Uterus (tissue), 4 donors: ENCODE results near the gene SCFD2. TPM values are rescaled to one million over a fixed set of nuclear protein-coding genes. Genes with fewer than 3 reads are reported as not detected.

ENCODE experiments used
- DNase-seq, 2 donors: peaks; one replicate each; pipeline ENCODE4 v3.0.0-alpha.2; 2019 to 2020
- H3K27ac ChIP-seq, 2 donors: fragments of 200-600 bp; sonication (generic); 1 replicate in 1 of 2; 2 replicates in 1 of 2; pipeline ENCODE4 v1.5.1; 2016 to 2018
- H3K27me3 ChIP-seq, 2 donors: fragments of 200-600 bp; sonication (generic); one replicate each; pipeline ENCODE4 v1.5.1; 2018 to 2019; ENCODE audit warnings: control low read depth in 1 of 2
- H3K36me3 ChIP-seq, 2 donors: fragments of 200-600 bp; sonication (generic); one replicate each; pipeline ENCODE4 v1.5.1; 2019; ENCODE audit warnings: control low read depth in 1 of 2
- H3K4me1 ChIP-seq, 2 donors: fragments of 200-600 bp; sonication (generic); one replicate each; pipeline ENCODE4 v1.5.1; 2018 to 2019; ENCODE audit warnings: control low read depth in 1 of 2
- H3K4me3 ChIP-seq, 2 donors: fragments of 200-600 bp; sonication (generic); 1 replicate in 1 of 2; 2 replicates in 1 of 2; pipeline ENCODE4 v1.5.1; 2018 to 2019; ENCODE audit warnings: mild to moderate bottlenecking in 1 of 2
- H3K9me3 ChIP-seq, 2 donors: fragments of 200-600 bp; sonication (generic); one replicate each; pipeline ENCODE4 v1.5.1; 2019; ENCODE audit warnings: control low read depth in 1 of 2
- POLR2A ChIP-seq, 2 donors: fragments of 450-650 bp; IDR thresholded peaks; one replicate each; pipeline ENCODE4 v1.6.1; 2016; ENCODE audit warnings: antibody characterized with exemption in 2 of 2, mild to moderate bottlenecking in 1 of 2, moderate library complexity in 1 of 2
- intact Hi-C: fragments of 100-400 bp; cut with DNase I; formaldehyde crosslinking; loops from one replicate; pipeline ENCODE4 v1.15.1; 2023; ENCODE audit warnings: low total_unique reads
- total RNA-seq, 4 donors: library from RNA; depleted of rRNA in 3 of 4; stranded (reverse); fragments of >200 nt in 3 of 4; gene quantifications; one replicate each; pipeline versions ENCODE4 v1.1.0 to v1.2.4, GENCODE V29; 2014 to 2023
- TF ChIP-seq, protein P1 (sequence below), 4 experiments: fragments of 200-600 bp in 2 of 4; fragments of 450-650 bp in 2 of 4; sonication (generic) in 2 of 4; IDR thresholded peaks; one replicate each; pipeline ENCODE4 v1.5.1; 2016 to 2019; ENCODE audit warnings: antibody characterized with exemption in 4 of 4, mild to moderate bottlenecking in 2 of 4, moderate library complexity in 1 of 4
- donor health status: DM: yes; HTN: yes; CAD: no.

The SCFD2 gene
- total RNA-seq, 4 donors from 2014 or later = 19.6 to 36.2 (median 24.5) TPM

DNA sequence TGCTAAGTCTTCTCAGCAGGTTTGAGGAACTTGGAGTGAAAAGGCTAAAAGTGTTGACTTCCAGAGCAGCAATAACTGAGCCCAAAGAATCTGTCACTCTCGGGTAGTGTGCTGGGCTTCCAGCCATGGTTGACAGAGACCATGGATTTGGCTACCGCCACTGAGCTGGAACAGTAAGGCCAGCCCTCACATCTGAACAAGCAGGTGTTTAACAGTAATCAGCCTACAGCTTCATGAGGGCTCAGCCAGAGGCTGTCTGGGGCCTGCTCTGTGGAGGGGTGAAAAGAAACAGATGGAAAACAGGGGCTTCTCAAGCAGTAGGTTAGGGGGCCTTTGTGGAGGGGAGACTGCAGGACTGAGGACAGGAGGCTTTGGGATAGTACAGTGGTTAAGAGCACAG is 488.8 kb downstream of the SCFD2 start:
- TF ChIP-seq POLR2A (IDR thresholded peaks at IDR 0.05) = no peak
- TF ChIP-seq, protein P1, sequence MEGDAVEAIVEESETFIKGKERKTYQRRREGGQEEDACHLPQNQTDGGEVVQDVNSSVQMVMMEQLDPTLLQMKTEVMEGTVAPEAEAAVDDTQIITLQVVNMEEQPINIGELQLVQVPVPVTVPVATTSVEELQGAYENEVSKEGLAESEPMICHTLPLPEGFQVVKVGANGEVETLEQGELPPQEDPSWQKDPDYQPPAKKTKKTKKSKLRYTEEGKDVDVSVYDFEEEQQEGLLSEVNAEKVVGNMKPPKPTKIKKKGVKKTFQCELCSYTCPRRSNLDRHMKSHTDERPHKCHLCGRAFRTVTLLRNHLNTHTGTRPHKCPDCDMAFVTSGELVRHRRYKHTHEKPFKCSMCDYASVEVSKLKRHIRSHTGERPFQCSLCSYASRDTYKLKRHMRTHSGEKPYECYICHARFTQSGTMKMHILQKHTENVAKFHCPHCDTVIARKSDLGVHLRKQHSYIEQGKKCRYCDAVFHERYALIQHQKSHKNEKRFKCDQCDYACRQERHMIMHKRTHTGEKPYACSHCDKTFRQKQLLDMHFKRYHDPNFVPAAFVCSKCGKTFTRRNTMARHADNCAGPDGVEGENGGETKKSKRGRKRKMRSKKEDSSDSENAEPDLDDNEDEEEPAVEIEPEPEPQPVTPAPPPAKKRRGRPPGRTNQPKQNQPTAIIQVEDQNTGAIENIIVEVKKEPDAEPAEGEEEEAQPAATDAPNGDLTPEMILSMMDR (IDR thresholded peaks at IDR 0.05) = no peak
- no peaks in the 10 kb centered on the region for H3K4me1 ChIP-seq
- H3K4me3 ChIP-seq = no peak overlapping the region
- H3K36me3 ChIP-seq = no peaks in the 10 kb centered on the region
- H3K9me3 ChIP-seq = no peaks in the 10 kb centered on the region
- no peak for DNase-seq
- intact Hi-C loops = no loop called here
- H3K27me3 ChIP-seq = no peaks in the 10 kb centered on the region
- no peak overlapping the region for H3K27ac ChIP-seq

DNA sequence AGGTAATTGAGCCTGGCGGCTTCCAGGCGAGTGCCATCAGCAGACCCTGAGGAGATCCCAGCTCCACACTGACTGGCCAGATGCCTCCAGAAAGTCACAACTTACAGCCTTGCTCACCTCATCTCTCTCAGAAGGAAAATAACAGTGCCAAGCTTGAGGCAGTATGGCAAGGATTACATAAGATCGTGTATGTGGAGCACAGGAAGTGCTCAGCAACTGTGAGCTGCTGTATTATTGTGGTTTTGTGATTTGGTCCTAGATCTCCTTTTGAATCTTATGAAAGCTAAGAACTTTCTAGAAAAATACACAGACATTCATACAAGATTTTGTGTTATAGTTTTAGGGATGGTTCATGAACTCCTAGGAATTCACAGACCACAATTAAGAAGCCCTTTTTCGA is 489.8 kb downstream of the SCFD2 start:
- Histone ChIP-seq H3K4me3 (no peak overlapping the region), H3K27ac (no peak overlapping the region), H3K9me3 (no peaks in the 10 kb centered on the region), H3K4me1 (no peaks in the 10 kb centered on the region), H3K27me3 (no peaks in the 10 kb centered on the region), H3K36me3 (no peaks in the 10 kb centered on the region)
- intact Hi-C loops = no loop called here
- DNase-seq = no peak
- TF ChIP-seq POLR2A (IDR thresholded peaks at IDR 0.05) = no peak
- TF ChIP-seq, protein P1 (IDR thresholded peaks at IDR 0.05) = no peak

DNA sequence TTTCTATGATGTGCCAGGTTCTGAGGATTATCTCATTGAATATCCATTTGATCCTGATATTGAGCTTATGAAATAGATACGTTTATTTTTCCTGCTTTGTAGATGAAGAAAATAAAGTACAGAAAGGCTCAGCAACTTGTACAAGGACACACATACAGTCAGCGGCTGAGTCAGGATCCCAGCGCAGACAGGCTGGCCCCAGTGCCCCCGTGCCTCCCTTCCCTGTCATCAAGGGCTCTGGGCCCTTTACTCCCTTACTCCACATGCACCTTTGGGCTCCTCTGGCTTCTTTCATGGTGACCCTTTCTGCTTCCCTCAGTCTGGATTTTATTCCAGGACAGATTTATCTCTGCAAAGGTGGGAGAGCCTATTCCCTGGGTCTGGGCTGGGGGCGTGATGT is 490.9 kb downstream of the SCFD2 start:
- no peak for DNase-seq
- TF ChIP-seq POLR2A (IDR thresholded peaks at IDR 0.05) = no peak
- TF ChIP-seq, protein P1 (IDR thresholded peaks at IDR 0.05) = no peak

DNA sequence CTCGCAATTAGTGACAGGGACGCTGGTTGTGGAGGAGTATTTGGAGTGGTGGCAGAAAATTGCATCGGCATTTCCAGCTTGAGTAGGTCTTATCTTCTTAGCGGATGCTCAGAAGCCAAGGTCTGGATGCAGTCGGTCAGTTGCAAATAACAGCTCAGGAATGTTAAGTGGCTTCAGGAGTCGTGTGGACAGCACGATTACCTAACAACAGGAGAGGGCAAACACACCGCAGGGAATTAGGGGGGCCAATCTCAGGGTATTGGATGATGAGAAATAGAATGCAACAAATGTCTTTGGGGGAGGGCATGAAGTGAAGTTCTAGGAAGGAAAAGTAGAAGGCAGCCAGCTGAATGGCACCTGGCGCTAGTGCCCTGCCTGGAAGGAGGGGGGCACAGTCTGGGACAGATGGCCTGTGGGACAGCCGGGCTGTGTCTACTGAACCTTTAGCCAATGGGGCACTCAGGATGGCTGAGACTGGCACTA is 492.0 kb downstream of the SCFD2 start:
- H3K4me3 ChIP-seq = no peak overlapping the region
- H3K36me3 ChIP-seq = no peaks in the 10 kb centered on the region
- H3K27ac ChIP-seq = no peak overlapping the region
- no peaks in the 10 kb centered on the region for H3K27me3 ChIP-seq
- TF ChIP-seq POLR2A (IDR thresholded peaks at IDR 0.05) = no peak
- TF ChIP-seq, protein P1 (IDR thresholded peaks at IDR 0.05) = no peak
- H3K4me1 ChIP-seq = peaks cover 0 to 9% of the 10 kb centered on the region in 2 donors
- no peak for DNase-seq
- H3K9me3 ChIP-seq = no peaks in the 10 kb centered on the region
- intact Hi-C loops = no loop called here

More for the DNA sequence above, 490.9 kb downstream of the SCFD2 start:
- intact Hi-C loops = no loop called here
- Histone ChIP-seq H3K36me3 (no peaks in the 10 kb centered on the region), H3K4me1 (peaks cover 0 to 5% of the 10 kb centered on the region in 2 donors), H3K27ac (no peak overlapping the region), H3K27me3 (no peaks in the 10 kb centered on the region), H3K9me3 (no peaks in the 10 kb centered on the region), H3K4me3 (no peak overlapping the region)

DNA sequence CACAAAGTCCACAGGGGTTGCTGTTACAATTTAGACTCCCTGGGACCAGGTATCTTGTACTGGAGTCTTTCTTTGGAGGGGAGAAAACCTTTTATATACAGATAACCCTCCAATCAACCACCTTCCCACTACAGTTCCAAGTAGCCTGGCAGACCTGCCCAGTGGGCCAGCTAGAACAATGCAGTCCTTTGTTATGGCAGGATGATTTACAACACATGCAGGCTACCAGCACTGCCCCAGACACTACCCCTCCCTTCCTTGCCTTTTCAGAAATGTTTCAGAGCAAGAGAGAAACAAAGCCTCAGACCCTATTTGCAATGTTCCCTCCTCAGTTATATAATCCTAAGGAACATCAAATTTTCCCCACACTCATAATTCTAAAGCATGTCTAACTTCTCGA is 492.7 kb downstream of the SCFD2 start:
- H3K9me3 ChIP-seq = no peaks in the 10 kb centered on the region
- peaks cover 0 to 13% of the 10 kb centered on the region in 2 donors for H3K4me1 ChIP-seq
- TF ChIP-seq POLR2A (IDR thresholded peaks at IDR 0.05) = no peak
- TF ChIP-seq, protein P1 (IDR thresholded peaks at IDR 0.05) = no peak
- H3K36me3 ChIP-seq = no peaks in the 10 kb centered on the region
- no peak overlapping the region for H3K4me3 ChIP-seq
- DNase-seq = no peak
- intact Hi-C loops = no loop called here
- no peaks in the 10 kb centered on the region for H3K27me3 ChIP-seq
- H3K27ac ChIP-seq = no peak overlapping the region
